Right lobe of liver (tissue), 4 donors: ENCODE measurements around the gene STARD8.

Experiments
- CTCF ChIP-seq, 4 donors: fragments of 200-600 bp in 3 of 4; fragments of 450-650 bp in 1 of 4; IDR thresholded peaks; one replicate each; pipeline versions ENCODE4 v1.5.1 to v1.8.0; 2016 to 2022; ENCODE audit warnings: antibody characterized with exemption in 4 of 4, mild to moderate bottlenecking in 2 of 4
- POLR2A ChIP-seq: fragments of 450-650 bp; IDR thresholded peaks from one replicate; pipeline ENCODE4 v1.6.1; 2017; ENCODE audit warnings: antibody characterized with exemption, mild to moderate bottlenecking
- donor health status: DM: no; HTN: no; CAD: no.
- donor health status: DM: no; HTN: no; CAD: no.
- donor health status: DM: no; HTN: yes; CAD: no.

GRCh38 chrX:68665502-68665901, 18.0 kb downstream of the STARD8 start:
- TF ChIP-seq CTCF (IDR thresholded peaks at IDR 0.05), result peak in 3 of 4 donors; percentile 12 to 20 (median 12)
- TF ChIP-seq POLR2A, result no peak
